PC-3 (cell line): ENCODE data around the gene RCSD1. TPM values are rescaled to one million over a fixed set of nuclear protein-coding genes. Genes with fewer than 3 reads are reported as not detected.

Source experiments
- ATAC-seq: fragments of 200-7000 bp; cut with Tn5 transposase; 2 replicates; pipeline ENCODE4 v1.9.1; 2020; ENCODE audit warnings: mild to moderate bottlenecking, moderate library complexity
- BruUV-seq: library from RNA; stranded (reverse); fragments of 400-500 nt; replicated peaks from 2 replicates; lab custom pipeline; 2021; lab: Mats Ljungman, UMichigan
- CTCF ChIA-PET: fragments of 300-600 bp; sonication (Branson Sonifier 250); formaldehyde crosslinking; loops from one replicate; lab custom pipeline; 2022; ENCODE audit warnings: antibody characterized with exemption; lab: Charles Lee
- POLR2A ChIA-PET: fragments of 300-600 bp; sonication (Branson Sonifier 250); formaldehyde crosslinking; loops from one replicate; lab custom pipeline; 2022; ENCODE audit warnings: antibody characterized with exemption; ENCODE audit not compliant: unreplicated experiment; lab: Charles Lee
- DNase-seq: peaks from one replicate; pipeline ENCODE4 v3.0.0-alpha.2; 2015
- H2AFZ ChIP-seq: fragments of 300-600 bp; sonication (generic); 2 replicates; pipeline ENCODE4 v1.6.0; 2016; ENCODE audit warnings: antibody characterized with exemption, low read length
- H3F3A ChIP-seq: fragments of 300-600 bp; sonication (generic); one replicate; pipeline ENCODE4 v1.6.0; 2017; ENCODE audit warnings: antibody characterized with exemption, low read length, control low read depth, mild to moderate bottlenecking; ENCODE audit not compliant: unreplicated experiment
- H3K27ac ChIP-seq: fragments of 300-600 bp; sonication (generic); 2 replicates; pipeline ENCODE4 v1.5.1; 2016; ENCODE audit warnings: mild to moderate bottlenecking, low read length
- H3K27me3 ChIP-seq: fragments of 300-600 bp; sonication (generic); 2 replicates; pipeline ENCODE4 v1.6.1; 2016; ENCODE audit warnings: low read length, mixed read lengths
- H3K36me3 ChIP-seq: fragments of 300-600 bp; sonication (generic); 2 replicates; pipeline ENCODE4 v1.6.1; 2016; ENCODE audit warnings: low read depth, mixed run types, low read length, mixed read lengths
- H3K4me1 ChIP-seq: fragments of 300-600 bp; sonication (generic); 2 replicates; pipeline ENCODE4 v1.5.1; 2016; ENCODE audit warnings: low read length; ENCODE audit not compliant: insufficient read depth
- H3K4me2 ChIP-seq: fragments of 300-600 bp; sonication (generic); 2 replicates; pipeline ENCODE4 v1.6.0; 2016; ENCODE audit warnings: low read length
- H3K4me3 ChIP-seq: fragments of 300-600 bp; sonication (generic); 2 replicates; pipeline ENCODE4 v1.5.1; 2016; ENCODE audit warnings: mild to moderate bottlenecking, low read length, mixed read lengths
- H3K79me2 ChIP-seq: fragments of 300-600 bp; sonication (generic); 2 replicates; pipeline ENCODE4 v1.6.1; 2017; ENCODE audit warnings: low read length, mixed read lengths
- H3K9ac ChIP-seq: fragments of 300-600 bp; sonication (generic); 2 replicates; pipeline ENCODE4 v1.6.0; 2016; ENCODE audit warnings: mild to moderate bottlenecking, low read length
- H3K9me2 ChIP-seq: fragments of 300-600 bp; sonication (generic); replicated peaks from 2 replicates; pipeline ENCODE4 v1.6.1; 2016; ENCODE audit warnings: mixed run types, low read length, mixed read lengths
- H3K9me3 ChIP-seq: fragments of 300-600 bp; sonication (generic); 2 replicates; pipeline ENCODE4 v1.6.1; 2016; ENCODE audit warnings: low read length, mixed read lengths
- H4K20me1 ChIP-seq: fragments of 300-600 bp; sonication (generic); 2 replicates; pipeline ENCODE4 v1.6.1; 2016; ENCODE audit warnings: low read length, mixed read lengths
- CTCF ChIP-seq: fragments of 300-600 bp; sonication (generic); conservative IDR thresholded peaks from 2 replicates; pipeline ENCODE4 v1.5.1; 2017; ENCODE audit warnings: antibody characterized with exemption, low read depth, mild to moderate bottlenecking, low read length
- EZH2 ChIP-seq: fragments of 300-600 bp; sonication (generic); IDR thresholded peaks from one replicate; pipeline ENCODE4 v1.6.1; 2017; ENCODE audit warnings: antibody characterized with exemption, mild to moderate bottlenecking, low read length; ENCODE audit not compliant: unreplicated experiment
- EZH2phosphoT487 ChIP-seq: fragments of 300-600 bp; sonication (generic); IDR thresholded peaks from 2 replicates; pipeline ENCODE4 v1.6.1; 2018; ENCODE audit warnings: mild to moderate bottlenecking, antibody characterized with exemption, low read length, borderline replicate concordance
- intact Hi-C: fragments of 100-400 bp; cut with micrococcal nuclease; formaldehyde crosslinking; loops from 2 replicates; pipeline ENCODE4 v1.9.0; 2023
- total RNA-seq: library from RNA; depleted of rRNA; stranded (reverse); fragments of >200 nt; gene quantifications from 2 replicates; pipeline ENCODE4 v1.2.3, GENCODE V29; 2014

RCSD1 gene
- total RNA-seq, 1 experiment from 2014 or later: not detected

- ATAC-seq (no peak), DNase-seq (no peak)
- Histone ChIP-seq H3K36me3 (no peaks in the 10 kb centered on the region), H3K27me3 (peaks cover 23% of the 10 kb centered on the region), H3K9ac (no peak overlapping the region), H3F3A (no peaks in the 10 kb centered on the region), H3K4me2 (no peak overlapping the region), H3K9me2 (no peaks in the 10 kb centered on the region), H3K27ac (no peak overlapping the region), H3K79me2 (no peaks in the 10 kb centered on the region), H4K20me1 (no peaks in the 10 kb centered on the region), H3K4me1 (peaks cover 29% of the 10 kb centered on the region), H3K4me3 (no peak overlapping the region), H3K9me3 (no peaks in the 10 kb centered on the region), H2AFZ (no peak overlapping the region)
- intact Hi-C loops: no loop called here
- POLR2A ChIA-PET: no interaction called here
- CTCF ChIA-PET: no interaction called here
- TF ChIP-seq CTCF (no peak), EZH2phosphoT487 (no peak), EZH2 (no peak)
- no TSS peak for BruUV-seq
Measured at GRCh38 chr1:167658574-167659328, 28.7 kb downstream of the RCSD1 start.

- Histone ChIP-seq H3F3A (no peaks in the 10 kb centered on the region), H4K20me1 (no peaks in the 10 kb centered on the region), H3K9ac (no peak overlapping the region), H3K36me3 (no peaks in the 10 kb centered on the region), H3K4me3 (no peak overlapping the region), H2AFZ (no peak overlapping the region), H3K4me2 (no peak overlapping the region), H3K4me1 (peaks cover 33% of the 10 kb centered on the region), H3K9me2 (no peaks in the 10 kb centered on the region), H3K79me2 (no peaks in the 10 kb centered on the region), H3K27me3 (peaks cover 16% of the 10 kb centered on the region), H3K27ac (no peak overlapping the region), H3K9me3 (no peaks in the 10 kb centered on the region)
- no TSS peak for BruUV-seq
- ChIA-PET CTCF (no interaction called here), POLR2A (no interaction called here)
- no peak for TF ChIP-seq EZH2phosphoT487
- no peak for TF ChIP-seq CTCF
- no peak for TF ChIP-seq EZH2
- ATAC-seq: no peak
- DNase-seq: no peak
- intact Hi-C loops: no loop called here
Measured at GRCh38 chr1:167659450-167659849, 29.4 kb downstream of the RCSD1 start.

- ChIA-PET POLR2A (no interaction called here), CTCF (no interaction called here)
- H3K27me3 ChIP-seq: peaks cover 12% of the 10 kb centered on the region
- ATAC-seq (no peak), DNase-seq (no peak)
- no peaks in the 10 kb centered on the region for H3K9me3 ChIP-seq
- H3K79me2 ChIP-seq: no peaks in the 10 kb centered on the region
- intact Hi-C loops: no loop called here
- TF ChIP-seq EZH2 (no peak), CTCF (no peak), EZH2phosphoT487 (no peak)
- H4K20me1 ChIP-seq: no peaks in the 10 kb centered on the region
- H3K4me1 ChIP-seq: peaks cover 33% of the 10 kb centered on the region
- H3K27ac ChIP-seq: no peak overlapping the region
- H3K36me3 ChIP-seq: no peaks in the 10 kb centered on the region
- no TSS peak for BruUV-seq
- no peak overlapping the region for H3K4me2 ChIP-seq
- H3K9me2 ChIP-seq: no peaks in the 10 kb centered on the region
- H3F3A ChIP-seq: no peaks in the 10 kb centered on the region
- no peak overlapping the region for H2AFZ ChIP-seq
- no peak overlapping the region for H3K9ac ChIP-seq
- H3K4me3 ChIP-seq: no peak overlapping the region
Measured at GRCh38 chr1:167659881-167660280, 29.8 kb downstream of the RCSD1 start.
